ENCODE results near the gene TBX10. TPM values are rescaled to one million over a fixed set of nuclear protein-coding genes. Genes with fewer than 3 reads are reported as not detected.
A peak's percentile ranks its signal among the peaks of the same experiment; 100 is the strongest.

Gene TBX10
- total RNA-seq, 2 donors from 2014 or later: not detected

DNA sequence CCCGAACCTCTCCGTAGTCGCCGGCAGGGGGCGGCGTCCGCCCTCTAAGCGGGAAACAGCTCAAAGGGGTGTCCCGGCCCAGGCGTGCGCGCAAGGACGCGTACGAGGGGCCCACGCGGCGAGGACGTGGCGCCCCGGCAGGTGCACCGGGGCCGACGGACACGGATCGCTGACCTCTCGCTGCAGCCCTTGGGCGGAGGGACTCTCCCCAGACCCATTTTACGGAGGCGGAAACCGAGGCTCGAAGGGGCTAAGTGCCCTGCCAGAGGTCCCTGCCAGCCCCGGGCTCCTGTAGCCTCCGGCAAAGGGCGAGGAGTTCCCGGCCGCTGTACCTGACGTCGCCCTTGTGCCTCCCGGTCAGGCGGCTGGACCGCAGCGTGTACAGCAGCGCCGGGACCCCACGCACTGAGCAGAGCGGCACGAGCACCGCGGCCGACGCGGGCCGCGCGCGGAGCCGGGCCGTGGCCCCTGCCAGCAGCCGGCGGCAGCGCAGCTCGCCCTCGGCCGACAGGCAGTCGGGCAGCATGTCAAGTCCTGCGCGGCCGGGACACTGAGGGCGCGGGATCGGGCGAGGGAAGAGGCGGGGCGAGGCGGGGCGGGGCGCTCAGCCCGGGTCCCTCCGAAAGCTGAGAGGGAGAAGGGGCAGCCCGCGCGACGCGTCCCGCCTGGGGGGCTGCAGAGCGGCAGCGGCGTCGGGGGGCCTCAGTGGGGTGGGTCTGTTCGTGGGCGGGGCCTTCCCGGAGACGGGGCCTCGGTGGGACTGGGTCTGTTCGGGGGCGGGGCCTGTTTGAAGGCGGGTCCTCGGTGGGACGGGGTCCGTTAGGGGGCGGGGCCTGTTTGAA lies 10.0 kb downstream of the TBX10 start, which contains the start of gene NUDT8:
Gene NUDT8, minus strand, starts transcription at position 552 of the 842 bp plus-strand sequence. Its CDS starts 26 bp downstream, at position 526.
- TF ChIP-seq, protein P1, sequence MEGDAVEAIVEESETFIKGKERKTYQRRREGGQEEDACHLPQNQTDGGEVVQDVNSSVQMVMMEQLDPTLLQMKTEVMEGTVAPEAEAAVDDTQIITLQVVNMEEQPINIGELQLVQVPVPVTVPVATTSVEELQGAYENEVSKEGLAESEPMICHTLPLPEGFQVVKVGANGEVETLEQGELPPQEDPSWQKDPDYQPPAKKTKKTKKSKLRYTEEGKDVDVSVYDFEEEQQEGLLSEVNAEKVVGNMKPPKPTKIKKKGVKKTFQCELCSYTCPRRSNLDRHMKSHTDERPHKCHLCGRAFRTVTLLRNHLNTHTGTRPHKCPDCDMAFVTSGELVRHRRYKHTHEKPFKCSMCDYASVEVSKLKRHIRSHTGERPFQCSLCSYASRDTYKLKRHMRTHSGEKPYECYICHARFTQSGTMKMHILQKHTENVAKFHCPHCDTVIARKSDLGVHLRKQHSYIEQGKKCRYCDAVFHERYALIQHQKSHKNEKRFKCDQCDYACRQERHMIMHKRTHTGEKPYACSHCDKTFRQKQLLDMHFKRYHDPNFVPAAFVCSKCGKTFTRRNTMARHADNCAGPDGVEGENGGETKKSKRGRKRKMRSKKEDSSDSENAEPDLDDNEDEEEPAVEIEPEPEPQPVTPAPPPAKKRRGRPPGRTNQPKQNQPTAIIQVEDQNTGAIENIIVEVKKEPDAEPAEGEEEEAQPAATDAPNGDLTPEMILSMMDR (conservative IDR thresholded peaks at IDR 0.05): peak; percentile 96
- Mint-ChIP-seq H3K4me3 (peak within 1 kb of the TSS; percentile 65), H3K36me3 (ENCODE audit: low read depth) (peaks cover 15% of the 10 kb centered on the region), H3K9me3 (no peaks in the 10 kb centered on the region), H3K4me1 (peaks cover 7% of the 10 kb centered on the region), H3K27ac (peak within 1 kb of the TSS; percentile 94), H3K27me3 (ENCODE audit: insufficient read depth) (no peaks in the 10 kb centered on the region)
- Histone ChIP-seq H3K4me1 (ENCODE audit: control insufficient read depth, insufficient read depth, low read length) (peaks cover 8% of the 10 kb centered on the region), H3K9me3 (ENCODE audit: control insufficient read depth, low read length) (no peaks in the 10 kb centered on the region), H3K9ac (ENCODE audit: extremely low read depth, low read length, poor library complexity, severe bottlenecking) (peak within 1 kb of the TSS; percentile 39), H3K27me3 (ENCODE audit: control insufficient read depth, insufficient read depth, low read length, poor library complexity, severe bottlenecking) (no peaks in the 10 kb centered on the region), H3K4me3 (ENCODE audit: low read length) (peak within 1 kb of the TSS; percentile 78), H3K27ac (ENCODE audit: low read depth, low read length) (peak within 1 kb of the TSS; percentile 83), H3K36me3 (ENCODE audit: control insufficient read depth, insufficient read depth, low read length) (no peaks in the 10 kb centered on the region)
- WGBS, 2 experiments (ENCODE audit: insufficient coverage in 1 of 2, insufficient read length in 1 of 2): 1% methylated on average over 40 to 102 of the region's 102 CpGs
- DNase-seq: peak; percentile 95

DNA sequence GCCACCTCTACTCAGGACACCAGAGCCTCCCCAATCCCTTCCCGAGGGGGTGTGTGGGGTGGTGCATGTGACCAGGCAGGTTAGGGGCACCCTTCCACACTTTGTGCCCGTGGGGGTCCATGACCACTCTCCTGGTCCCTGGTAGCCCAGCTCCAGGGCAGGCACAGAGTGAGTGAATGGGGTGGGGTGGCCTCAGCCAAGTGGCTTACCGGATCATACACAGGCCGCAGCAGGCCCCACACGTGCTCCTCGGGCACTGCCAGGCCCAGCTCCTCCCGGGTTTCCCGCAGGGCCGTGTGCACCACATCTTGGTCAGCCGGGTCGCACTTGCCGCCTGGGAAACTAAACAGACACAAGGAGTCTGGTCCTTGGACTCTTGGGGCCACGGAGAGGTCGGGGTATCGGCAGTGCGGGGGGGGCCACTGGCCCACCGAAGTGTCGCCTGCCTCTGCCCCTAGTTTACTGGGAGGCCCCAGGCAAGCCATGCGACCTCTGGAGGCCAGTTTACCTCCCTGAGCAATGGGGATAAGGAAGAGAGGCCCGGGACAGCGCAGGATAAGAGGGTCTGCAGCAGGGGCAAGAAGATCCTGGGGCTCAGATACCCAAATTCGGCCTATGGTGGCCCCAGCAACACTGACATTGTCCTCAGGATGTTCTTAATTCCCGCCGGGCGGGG lies 10.7 kb downstream of the TBX10 start:
- TF ChIP-seq, protein P1 (conservative IDR thresholded peaks at IDR 0.05): no peak
- H3K36me3 ChIP-seq (ENCODE audit: control insufficient read depth, insufficient read depth, low read length): no peaks in the 10 kb centered on the region
- H3K27ac Mint-ChIP-seq: no peak overlapping the region
- peak overlapping the region; percentile 65 for H3K4me3 Mint-ChIP-seq
- no peaks in the 10 kb centered on the region for H3K9me3 ChIP-seq (ENCODE audit: control insufficient read depth, low read length)
- H3K36me3 Mint-ChIP-seq (ENCODE audit: low read depth): peaks cover 15% of the 10 kb centered on the region
- H3K27ac ChIP-seq (ENCODE audit: low read depth, low read length): no peak overlapping the region
- H3K9ac ChIP-seq (ENCODE audit: extremely low read depth, low read length, poor library complexity, severe bottlenecking): no peak overlapping the region
- H3K27me3 ChIP-seq (ENCODE audit: control insufficient read depth, insufficient read depth, low read length, poor library complexity, severe bottlenecking): no peaks in the 10 kb centered on the region
- DNase-seq: no peak
- WGBS, 2 experiments (ENCODE audit: insufficient coverage in 1 of 2, insufficient read length in 1 of 2): 52 to 58% methylated on average over 11 to 25 of the region's 25 CpGs
- no peaks in the 10 kb centered on the region for H3K9me3 Mint-ChIP-seq
- H3K27me3 Mint-ChIP-seq (ENCODE audit: insufficient read depth): no peaks in the 10 kb centered on the region
- peaks cover 8% of the 10 kb centered on the region for H3K4me1 Mint-ChIP-seq
- H3K4me3 ChIP-seq (ENCODE audit: low read length): peak overlapping the region; percentile 71
- peaks cover 8% of the 10 kb centered on the region for H3K4me1 ChIP-seq (ENCODE audit: control insufficient read depth, insufficient read depth, low read length)

DNA sequence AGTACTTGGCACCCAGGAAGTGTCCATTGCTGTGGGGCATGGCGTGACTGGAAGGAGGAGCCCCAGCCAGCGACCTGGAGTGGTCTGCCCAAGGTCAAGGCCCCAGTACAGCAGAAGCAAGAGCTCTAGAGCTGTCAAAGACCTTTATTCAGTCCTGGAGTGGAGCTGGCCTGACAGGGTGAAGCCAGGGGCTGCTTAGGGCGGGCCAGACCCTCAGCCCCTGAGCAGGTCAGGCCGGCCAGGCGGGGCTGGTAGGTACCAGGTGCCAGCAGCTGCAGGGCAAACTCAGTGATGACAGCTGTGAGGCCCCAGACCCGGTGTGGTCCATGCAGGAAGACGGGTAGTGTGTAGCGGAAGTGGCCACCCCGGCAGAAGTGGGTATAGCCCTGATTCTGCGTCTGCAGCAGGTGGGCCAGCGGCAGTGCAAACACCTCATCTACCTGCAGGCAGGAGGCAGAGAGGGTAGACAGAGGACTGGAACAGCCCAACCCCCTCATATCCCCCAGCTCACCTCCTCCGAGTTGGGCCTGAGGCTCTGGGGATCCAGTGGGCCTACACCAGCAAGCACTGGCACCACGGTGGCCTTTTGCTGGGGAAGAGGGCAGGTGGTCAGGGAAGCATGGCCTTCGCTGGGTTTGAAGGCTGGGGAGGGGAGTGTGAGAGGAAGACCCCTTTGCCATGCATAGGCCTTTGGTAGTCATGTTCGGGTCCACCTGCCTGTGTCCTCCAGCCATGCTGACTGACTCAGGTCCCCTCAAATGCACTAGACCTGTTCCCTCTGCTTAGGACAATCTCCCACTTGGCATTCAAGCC lies 11.5 kb downstream of the TBX10 start:
- Mint-ChIP-seq H3K9me3 (no peaks in the 10 kb centered on the region), H3K27ac (peak overlapping the region; percentile 79), H3K4me1 (peaks cover 9% of the 10 kb centered on the region), H3K36me3 (ENCODE audit: low read depth) (peaks cover 15% of the 10 kb centered on the region), H3K4me3 (no peak overlapping the region), H3K27me3 (ENCODE audit: insufficient read depth) (no peaks in the 10 kb centered on the region)
- Histone ChIP-seq H3K36me3 (ENCODE audit: control insufficient read depth, insufficient read depth, low read length) (no peaks in the 10 kb centered on the region), H3K4me3 (ENCODE audit: low read length) (no peak overlapping the region), H3K27me3 (ENCODE audit: control insufficient read depth, insufficient read depth, low read length, poor library complexity, severe bottlenecking) (no peaks in the 10 kb centered on the region), H3K27ac (ENCODE audit: low read depth, low read length) (no peak overlapping the region), H3K9ac (ENCODE audit: extremely low read depth, low read length, poor library complexity, severe bottlenecking) (no peak overlapping the region), H3K4me1 (ENCODE audit: control insufficient read depth, insufficient read depth, low read length) (peaks cover 8% of the 10 kb centered on the region), H3K9me3 (ENCODE audit: control insufficient read depth, low read length) (no peaks in the 10 kb centered on the region)
- DNase-seq: peak; percentile 86
- WGBS, 2 experiments (ENCODE audit: insufficient coverage in 1 of 2, insufficient read length in 1 of 2): 86 to 92% methylated on average over 13 to 15 of the region's 15 CpGs
- TF ChIP-seq, protein P1 (conservative IDR thresholded peaks at IDR 0.05): no peak

All from endodermal cell (in vitro differentiated cells).